ENCODE data around the gene TBCK.
"Not testable (repeated sequence)": the region's sequence is repeated elsewhere in the genome, so short reads cannot be mapped to it uniquely, and the experiment has no call there.

Gene TBCK

GRCh38 chr4:106340774-106341173 lies 24.8 kb upstream of the TBCK start:
- H3K9ac ChIP-seq (ENCODE audit: low read depth, low read length), result no peak overlapping the region
- no peak overlapping the region for H3K4me2 ChIP-seq (ENCODE audit: low read length)
- H3K27me3 ChIP-seq (ENCODE audit: control insufficient read depth, insufficient read depth, low read length), result no peaks in the 10 kb centered on the region
- peaks cover 3% of the 10 kb centered on the region for H3K9me3 ChIP-seq (replicated peaks; ENCODE audit: low read length)
- H3K4me1 ChIP-seq (ENCODE audit: control insufficient read depth, insufficient read depth, low read length), result peaks cover 7% of the 10 kb centered on the region
- peaks cover 36% of the 10 kb centered on the region for H3K36me3 ChIP-seq (ENCODE audit: insufficient read depth, low read length)
- H3K4me3 ChIP-seq (ENCODE audit: low read length), result no peak overlapping the region

- Histone ChIP-seq H3K9me3 (replicated peaks; ENCODE audit: low read length) (peaks cover 3% of the 10 kb centered on the region), H3K36me3 (ENCODE audit: insufficient read depth, low read length) (peaks cover 40% of the 10 kb centered on the region), H3K9ac (ENCODE audit: low read depth, low read length) (no peak overlapping the region), H3K27me3 (ENCODE audit: control insufficient read depth, insufficient read depth, low read length) (no peaks in the 10 kb centered on the region), H3K4me3 (ENCODE audit: low read length) (no peak overlapping the region), H3K4me2 (ENCODE audit: low read length) (no peak overlapping the region), H3K4me1 (ENCODE audit: control insufficient read depth, insufficient read depth, low read length) (peaks cover 1% of the 10 kb centered on the region)
Measured at GRCh38 chr4:106339431-106339830, 23.4 kb upstream of the TBCK start.

GRCh38 chr4:106338671-106339070 lies 22.7 kb upstream of the TBCK start:
- H3K27me3 ChIP-seq (ENCODE audit: control insufficient read depth, insufficient read depth, low read length), result no peaks in the 10 kb centered on the region
- no peak overlapping the region for H3K4me2 ChIP-seq (ENCODE audit: low read length)
- H3K4me3 ChIP-seq (ENCODE audit: low read length), result no peak overlapping the region
- no peak overlapping the region for H3K9ac ChIP-seq (ENCODE audit: low read depth, low read length)
- H3K9me3 ChIP-seq (replicated peaks; ENCODE audit: low read length), result peaks cover 3% of the 10 kb centered on the region
- no peaks in the 10 kb centered on the region for H3K4me1 ChIP-seq (ENCODE audit: control insufficient read depth, insufficient read depth, low read length)
- peaks cover 40% of the 10 kb centered on the region for H3K36me3 ChIP-seq (ENCODE audit: insufficient read depth, low read length)

GRCh38 chr4:106337916-106338315 lies 21.9 kb upstream of the TBCK start:
- H3K4me2 ChIP-seq (ENCODE audit: low read length), result no peak overlapping the region
- H3K4me3 ChIP-seq (ENCODE audit: low read length), result no peak overlapping the region
- H3K36me3 ChIP-seq (ENCODE audit: insufficient read depth, low read length), result peaks cover 45% of the 10 kb centered on the region
- no peak overlapping the region for H3K9ac ChIP-seq (ENCODE audit: low read depth, low read length)
- no peaks in the 10 kb centered on the region for H3K27me3 ChIP-seq (ENCODE audit: control insufficient read depth, insufficient read depth, low read length)
- peaks cover 4% of the 10 kb centered on the region for H3K4me1 ChIP-seq (ENCODE audit: control insufficient read depth, insufficient read depth, low read length)
- peaks cover 3% of the 10 kb centered on the region for H3K9me3 ChIP-seq (replicated peaks; ENCODE audit: low read length)

- H3K4me1 ChIP-seq (ENCODE audit: control insufficient read depth, insufficient read depth, low read length), result peaks cover 4% of the 10 kb centered on the region
- no peak overlapping the region for H3K4me3 ChIP-seq (ENCODE audit: low read length)
- no peak overlapping the region for H3K9ac ChIP-seq (ENCODE audit: low read depth, low read length)
- H3K4me2 ChIP-seq (ENCODE audit: low read length), result no peak overlapping the region
- peaks cover 52% of the 10 kb centered on the region for H3K36me3 ChIP-seq (ENCODE audit: insufficient read depth, low read length)
- no peaks in the 10 kb centered on the region for H3K27me3 ChIP-seq (ENCODE audit: control insufficient read depth, insufficient read depth, low read length)
- H3K9me3 ChIP-seq (replicated peaks; ENCODE audit: low read length), result peaks cover 3% of the 10 kb centered on the region
Measured at GRCh38 chr4:106336618-106337017, 20.6 kb upstream of the TBCK start.

- H3K9ac ChIP-seq (ENCODE audit: low read depth, low read length), result no peak overlapping the region
- H3K4me2 ChIP-seq (ENCODE audit: low read length), result no peak overlapping the region
- peaks cover 4% of the 10 kb centered on the region for H3K4me1 ChIP-seq (ENCODE audit: control insufficient read depth, insufficient read depth, low read length)
- no peaks in the 10 kb centered on the region for H3K9me3 ChIP-seq (replicated peaks; ENCODE audit: low read length)
- no peak overlapping the region for H3K4me3 ChIP-seq (ENCODE audit: low read length)
- H3K36me3 ChIP-seq (ENCODE audit: insufficient read depth, low read length), result peaks cover 58% of the 10 kb centered on the region
- no peaks in the 10 kb centered on the region for H3K27me3 ChIP-seq (ENCODE audit: control insufficient read depth, insufficient read depth, low read length)
Measured at GRCh38 chr4:106334741-106335470, 18.9 kb upstream of the TBCK start.

- Histone ChIP-seq H3K9me3 (replicated peaks; ENCODE audit: low read length) (no peaks in the 10 kb centered on the region), H3K27me3 (ENCODE audit: control insufficient read depth, insufficient read depth, low read length) (no peaks in the 10 kb centered on the region), H3K36me3 (ENCODE audit: insufficient read depth, low read length) (peaks cover 53% of the 10 kb centered on the region)
Measured at GRCh38 chr4:106333186-106333585, 17.2 kb upstream of the TBCK start.

GRCh38 chr4:106329041-106329618 lies 13.1 kb upstream of the TBCK start:
- Histone ChIP-seq H3K9ac (ENCODE audit: low read depth, low read length) (no peak overlapping the region), H3K4me1 (ENCODE audit: control insufficient read depth, insufficient read depth, low read length) (peaks cover 8% of the 10 kb centered on the region), H3K27me3 (ENCODE audit: control insufficient read depth, insufficient read depth, low read length) (no peaks in the 10 kb centered on the region), H3K4me3 (ENCODE audit: low read length) (no peak overlapping the region), H3K4me2 (ENCODE audit: low read length) (no peak overlapping the region), H3K9me3 (replicated peaks; ENCODE audit: low read length) (no peaks in the 10 kb centered on the region), H3K36me3 (ENCODE audit: insufficient read depth, low read length) (peaks cover 48% of the 10 kb centered on the region)

More at GRCh38 chr4:106333186-106333585, 17.2 kb upstream of the TBCK start:
- Histone ChIP-seq H3K9ac (ENCODE audit: low read depth, low read length) (no peak overlapping the region), H3K4me3 (ENCODE audit: low read length) (no peak overlapping the region), H3K4me1 (ENCODE audit: control insufficient read depth, insufficient read depth, low read length) (peaks cover 4% of the 10 kb centered on the region), H3K4me2 (ENCODE audit: low read length) (no peak overlapping the region)

- Histone ChIP-seq H3K9ac (ENCODE audit: low read depth, low read length) (no peak overlapping the region), H3K4me3 (ENCODE audit: low read length) (no peak overlapping the region), H3K36me3 (ENCODE audit: insufficient read depth, low read length) (peaks cover 30% of the 10 kb centered on the region), H3K4me2 (ENCODE audit: low read length) (no peak overlapping the region), H3K27me3 (ENCODE audit: control insufficient read depth, insufficient read depth, low read length) (no peaks in the 10 kb centered on the region), H3K9me3 (replicated peaks; ENCODE audit: low read length) (no peaks in the 10 kb centered on the region), H3K4me1 (ENCODE audit: control insufficient read depth, insufficient read depth, low read length) (peaks cover 6% of the 10 kb centered on the region)
Measured at GRCh38 chr4:106325800-106326199, 9.8 kb upstream of the TBCK start.

GRCh38 chr4:106323119-106323518 lies 7.1 kb upstream of the TBCK start:
- H3K27me3 ChIP-seq (ENCODE audit: control insufficient read depth, insufficient read depth, low read length), result no peaks in the 10 kb centered on the region
- no peak overlapping the region for H3K9ac ChIP-seq (ENCODE audit: low read depth, low read length)
- peaks cover 8% of the 10 kb centered on the region for H3K4me1 ChIP-seq (ENCODE audit: control insufficient read depth, insufficient read depth, low read length)
- H3K4me2 ChIP-seq (ENCODE audit: low read length), result no peak overlapping the region
- H3K36me3 ChIP-seq (ENCODE audit: insufficient read depth, low read length), result peaks cover 14% of the 10 kb centered on the region
- H3K4me3 ChIP-seq (ENCODE audit: low read length), result no peak overlapping the region
- no peaks in the 10 kb centered on the region for H3K9me3 ChIP-seq (replicated peaks; ENCODE audit: low read length)

GRCh38 chr4:106321814-106322213 lies 5.8 kb upstream of the TBCK start:
- H3K27me3 ChIP-seq (ENCODE audit: control insufficient read depth, insufficient read depth, low read length); H3K4me3 ChIP-seq (ENCODE audit: low read length); H3K9me3 ChIP-seq (replicated peaks; ENCODE audit: low read length); H3K9ac ChIP-seq (ENCODE audit: low read depth, low read length); H3K4me2 ChIP-seq (ENCODE audit: low read length); H3K36me3 ChIP-seq (ENCODE audit: insufficient read depth, low read length): not testable (repeated sequence)
- H3K4me1 ChIP-seq (ENCODE audit: control insufficient read depth, insufficient read depth, low read length), result peaks cover 18% of the 10 kb centered on the region

GRCh38 chr4:106321168-106321567 lies 5.2 kb upstream of the TBCK start:
- not testable (repeated sequence) for H3K36me3 ChIP-seq (ENCODE audit: insufficient read depth, low read length); H3K4me3 ChIP-seq (ENCODE audit: low read length); H3K4me2 ChIP-seq (ENCODE audit: low read length); H3K9me3 ChIP-seq (replicated peaks; ENCODE audit: low read length); H3K27me3 ChIP-seq (ENCODE audit: control insufficient read depth, insufficient read depth, low read length); H3K9ac ChIP-seq (ENCODE audit: low read depth, low read length)
- H3K4me1 ChIP-seq (ENCODE audit: control insufficient read depth, insufficient read depth, low read length), result peaks cover 18% of the 10 kb centered on the region
